Panc1 (cell line): Measurements from ENCODE around the gene LRIG3. TPM values are rescaled to one million over a fixed set of nuclear protein-coding genes. Genes with fewer than 3 reads are reported as not detected.
"Not testable (repeated sequence)": the region's sequence is repeated elsewhere in the genome, so short reads cannot be mapped to it uniquely, and the experiment has no call there.

Experiments used
- ATAC-seq: fragments of 200-7000 bp; cut with Tn5 transposase; 2 replicates; pipeline ENCODE4 v1.9.1; 2020; ENCODE audit warnings: mild to moderate bottlenecking, moderate library complexity
- BruUV-seq: library from RNA; stranded (reverse); fragments of 400-500 nt; replicated peaks from 2 replicates; lab custom pipeline; 2021; lab: Mats Ljungman, UMichigan
- CTCF ChIA-PET: fragments of 300-600 bp; sonication (Branson Sonifier 250); formaldehyde crosslinking; loops from one replicate; lab custom pipeline; 2022; ENCODE audit warnings: antibody characterized with exemption; lab: Charles Lee
- POLR2A ChIA-PET: fragments of 300-600 bp; sonication (Branson Sonifier 250); formaldehyde crosslinking; loops from one replicate; lab custom pipeline; 2022; ENCODE audit warnings: antibody characterized with exemption; lab: Charles Lee
- DNase-seq: peaks from one replicate; pipeline ENCODE4 v3.0.0-alpha.2; 2010; ENCODE audit warnings: low read depth, low spot score
- H3K27ac ChIP-seq: 2 replicates; pipeline ENCODE4 v1.5.1; 2011; ENCODE audit warnings: mild to moderate bottlenecking, low read length, inconsistent platforms
- H3K27me3 ChIP-seq: fragments of 200-500 bp; sonication (Bioruptor generic); 2 replicates; pipeline ENCODE4 v1.6.0; 2014; ENCODE audit warnings: low read length, inconsistent platforms; ENCODE audit not compliant: control insufficient read depth, insufficient read depth
- H3K36me3 ChIP-seq: fragments of 200-500 bp; sonication (Bioruptor generic); 2 replicates; pipeline ENCODE4 v1.5.1; 2014; ENCODE audit warnings: inconsistent platforms, mild to moderate bottlenecking, low read length, moderate library complexity; ENCODE audit not compliant: control insufficient read depth, insufficient read depth
- H3K4me1 ChIP-seq: 2 replicates; pipeline ENCODE4 v1.5.1; 2011; ENCODE audit warnings: inconsistent platforms, mild to moderate bottlenecking, low read length, moderate library complexity; ENCODE audit not compliant: control insufficient read depth, insufficient read depth
- H3K4me3 ChIP-seq, 2 experiments: 2 replicates each; pipeline ENCODE4 v1.5.1; 2011 to 2012; ENCODE audit warnings: low read depth in 2 of 2, low read length in 2 of 2, mild to moderate bottlenecking in 2 of 2, inconsistent platforms in 1 of 2, moderate library complexity in 1 of 2
- H3K9me3 ChIP-seq: fragments of 200-500 bp; sonication (Bioruptor generic); 2 replicates; pipeline ENCODE4 v1.5.1; 2014; ENCODE audit warnings: low read depth, mild to moderate bottlenecking, inconsistent platforms, low read length, moderate library complexity; ENCODE audit not compliant: control insufficient read depth, insufficient read depth
- POLR2AphosphoS5 ChIP-seq: IDR thresholded peaks from 2 replicates; pipeline ENCODE4 v1.6.1; 2012; ENCODE audit warnings: mild to moderate bottlenecking, low read depth, low read length, moderate library complexity
- SIN3A ChIP-seq: IDR thresholded peaks from 2 replicates; pipeline ENCODE4 v1.6.1; 2012; ENCODE audit warnings: low read depth, mild to moderate bottlenecking, low read length, moderate library complexity, borderline replicate concordance; ENCODE audit not compliant: insufficient read depth
- TCF7L2 ChIP-seq: IDR thresholded peaks from 2 replicates; pipeline ENCODE4 v1.6.1; 2011; ENCODE audit warnings: mild to moderate bottlenecking, low read depth, low read length, inconsistent platforms
- in situ Hi-C: cut with HindIII; loops from 2 replicates; pipeline ENCODE4 v1.10.0; 2016; ENCODE audit warnings: low sequenced_read_pairs, low pct_unique_long_range_greater_than_20kb
- intact Hi-C: fragments of 100-400 bp; cut with micrococcal nuclease; formaldehyde crosslinking; loops from one replicate; pipeline ENCODE4 v1.10.0; 2022; ENCODE audit not compliant: unreplicated experiment
- total RNA-seq: library from RNA; stranded (reverse); gene quantifications from one replicate; pipeline ENCODE4 v1.2.1, GENCODE V29; 2021; ENCODE audit not compliant: unreplicated experiment
- TF ChIP-seq, protein P1 (sequence below), 2 experiments: IDR thresholded peaks; 2 replicates each; pipeline ENCODE4 v1.6.1; 2011 to 2012; ENCODE audit warnings: low read depth in 2 of 2, control low read depth in 1 of 2, low read length in 1 of 2, mild to moderate bottlenecking in 1 of 2, moderate library complexity in 1 of 2; ENCODE audit not compliant: insufficient read depth in 1 of 2
- TF ChIP-seq, protein P2 (sequence below): fragments of 450-650 bp; IDR thresholded peaks from 2 replicates; pipeline ENCODE4 v1.5.1; 2017; ENCODE audit warnings: mild to moderate bottlenecking

The LRIG3 gene
- total RNA-seq, 1 experiment from 2014 or later, result 12.1 TPM

DNA sequence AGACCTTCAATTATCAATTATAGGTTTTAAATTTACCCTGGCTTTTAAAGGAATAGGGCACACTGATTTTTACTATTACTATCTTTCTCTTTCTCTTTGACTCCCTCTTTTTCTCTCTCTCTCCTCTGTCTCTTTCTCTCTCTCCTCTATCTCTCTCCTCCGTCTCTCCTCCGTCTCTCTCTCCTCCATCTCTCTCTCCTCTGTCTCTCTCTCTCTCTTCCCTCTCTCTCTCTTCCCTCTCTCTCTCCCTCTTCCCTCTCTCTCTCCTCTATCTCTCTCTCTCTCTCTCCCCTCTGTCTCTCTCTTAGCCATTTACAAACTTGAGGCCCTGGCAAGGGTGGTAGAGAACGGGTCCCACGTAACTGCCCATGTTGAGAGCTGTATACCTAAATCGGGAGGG, 62.3 kb downstream of the LRIG3 start:
- DNase-seq (no peak), ATAC-seq (no peak)
- Histone ChIP-seq H3K36me3 (no peaks in the 10 kb centered on the region), H3K9me3 (no peaks in the 10 kb centered on the region), H3K27me3 (no peaks in the 10 kb centered on the region), H3K4me1 (no peaks in the 10 kb centered on the region), H3K27ac (no peak overlapping the region), H3K4me3 (no peak overlapping the region)
- BruUV-seq, result no TSS peak
- intact Hi-C loops (no loop called here), in situ Hi-C loops (no loop called here)
- TF ChIP-seq, protein P1, sequence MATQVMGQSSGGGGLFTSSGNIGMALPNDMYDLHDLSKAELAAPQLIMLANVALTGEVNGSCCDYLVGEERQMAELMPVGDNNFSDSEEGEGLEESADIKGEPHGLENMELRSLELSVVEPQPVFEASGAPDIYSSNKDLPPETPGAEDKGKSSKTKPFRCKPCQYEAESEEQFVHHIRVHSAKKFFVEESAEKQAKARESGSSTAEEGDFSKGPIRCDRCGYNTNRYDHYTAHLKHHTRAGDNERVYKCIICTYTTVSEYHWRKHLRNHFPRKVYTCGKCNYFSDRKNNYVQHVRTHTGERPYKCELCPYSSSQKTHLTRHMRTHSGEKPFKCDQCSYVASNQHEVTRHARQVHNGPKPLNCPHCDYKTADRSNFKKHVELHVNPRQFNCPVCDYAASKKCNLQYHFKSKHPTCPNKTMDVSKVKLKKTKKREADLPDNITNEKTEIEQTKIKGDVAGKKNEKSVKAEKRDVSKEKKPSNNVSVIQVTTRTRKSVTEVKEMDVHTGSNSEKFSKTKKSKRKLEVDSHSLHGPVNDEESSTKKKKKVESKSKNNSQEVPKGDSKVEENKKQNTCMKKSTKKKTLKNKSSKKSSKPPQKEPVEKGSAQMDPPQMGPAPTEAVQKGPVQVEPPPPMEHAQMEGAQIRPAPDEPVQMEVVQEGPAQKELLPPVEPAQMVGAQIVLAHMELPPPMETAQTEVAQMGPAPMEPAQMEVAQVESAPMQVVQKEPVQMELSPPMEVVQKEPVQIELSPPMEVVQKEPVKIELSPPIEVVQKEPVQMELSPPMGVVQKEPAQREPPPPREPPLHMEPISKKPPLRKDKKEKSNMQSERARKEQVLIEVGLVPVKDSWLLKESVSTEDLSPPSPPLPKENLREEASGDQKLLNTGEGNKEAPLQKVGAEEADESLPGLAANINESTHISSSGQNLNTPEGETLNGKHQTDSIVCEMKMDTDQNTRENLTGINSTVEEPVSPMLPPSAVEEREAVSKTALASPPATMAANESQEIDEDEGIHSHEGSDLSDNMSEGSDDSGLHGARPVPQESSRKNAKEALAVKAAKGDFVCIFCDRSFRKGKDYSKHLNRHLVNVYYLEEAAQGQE (IDR thresholded peaks at IDR 0.05; ENCODE audit: insufficient read depth in 1 of 2, low read depth in 2 of 2, low read length in 1 of 2), result no peak
- TF ChIP-seq TCF7L2, result no peak
- TF ChIP-seq, protein P2, sequence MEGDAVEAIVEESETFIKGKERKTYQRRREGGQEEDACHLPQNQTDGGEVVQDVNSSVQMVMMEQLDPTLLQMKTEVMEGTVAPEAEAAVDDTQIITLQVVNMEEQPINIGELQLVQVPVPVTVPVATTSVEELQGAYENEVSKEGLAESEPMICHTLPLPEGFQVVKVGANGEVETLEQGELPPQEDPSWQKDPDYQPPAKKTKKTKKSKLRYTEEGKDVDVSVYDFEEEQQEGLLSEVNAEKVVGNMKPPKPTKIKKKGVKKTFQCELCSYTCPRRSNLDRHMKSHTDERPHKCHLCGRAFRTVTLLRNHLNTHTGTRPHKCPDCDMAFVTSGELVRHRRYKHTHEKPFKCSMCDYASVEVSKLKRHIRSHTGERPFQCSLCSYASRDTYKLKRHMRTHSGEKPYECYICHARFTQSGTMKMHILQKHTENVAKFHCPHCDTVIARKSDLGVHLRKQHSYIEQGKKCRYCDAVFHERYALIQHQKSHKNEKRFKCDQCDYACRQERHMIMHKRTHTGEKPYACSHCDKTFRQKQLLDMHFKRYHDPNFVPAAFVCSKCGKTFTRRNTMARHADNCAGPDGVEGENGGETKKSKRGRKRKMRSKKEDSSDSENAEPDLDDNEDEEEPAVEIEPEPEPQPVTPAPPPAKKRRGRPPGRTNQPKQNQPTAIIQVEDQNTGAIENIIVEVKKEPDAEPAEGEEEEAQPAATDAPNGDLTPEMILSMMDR, result no peak
- no peak for TF ChIP-seq SIN3A
- TF ChIP-seq POLR2AphosphoS5, result no peak
- CTCF ChIA-PET, result no interaction called here
- POLR2A ChIA-PET, result no interaction called here

DNA sequence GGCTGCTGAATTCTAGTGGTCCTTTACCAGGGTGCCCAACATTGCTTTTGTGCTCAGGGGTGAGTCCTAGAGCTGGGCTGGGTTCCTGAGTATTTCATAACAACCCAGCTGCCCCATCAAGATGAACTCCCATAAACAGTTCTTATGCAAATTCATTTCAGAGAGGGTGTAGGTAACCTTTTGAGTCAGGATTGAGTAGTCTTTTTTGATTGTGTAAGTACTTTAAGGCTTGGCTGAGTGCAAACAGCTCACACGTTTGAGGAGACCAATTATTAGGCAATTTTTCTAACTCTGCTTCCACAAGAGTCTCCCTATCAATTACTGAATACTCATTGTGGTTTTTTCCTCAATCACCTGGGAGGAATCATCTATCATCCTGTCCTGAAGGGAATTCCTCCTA, 63.1 kb downstream of the LRIG3 start:
- H3K36me3 ChIP-seq, H3K4me3 ChIP-seq, H3K27ac ChIP-seq, POLR2A ChIA-PET, BruUV-seq, CTCF ChIA-PET, H3K9me3 ChIP-seq, ATAC-seq, in situ Hi-C loops, intact Hi-C loops, DNase-seq, H3K4me1 ChIP-seq, H3K27me3 ChIP-seq: not testable (repeated sequence)

DNA sequence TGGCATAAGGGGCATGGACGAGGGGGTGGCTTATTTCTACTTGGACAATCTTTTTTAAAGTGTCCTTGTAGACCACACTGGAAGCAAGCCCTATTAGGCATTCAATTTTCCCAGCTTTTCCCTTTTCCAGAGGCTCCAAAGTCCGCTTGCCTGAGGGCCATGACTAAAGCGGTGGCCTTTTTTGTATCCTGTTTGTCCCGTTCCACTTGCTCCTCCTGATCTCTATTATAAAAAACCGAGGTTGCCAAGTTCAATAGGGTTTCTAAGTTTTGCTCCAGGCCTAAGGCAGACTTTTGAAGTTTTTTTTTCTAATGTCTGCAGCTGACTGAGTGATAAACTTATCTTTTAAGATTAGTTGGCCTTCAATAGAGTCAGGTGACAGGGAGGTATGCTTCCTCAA, 64.7 kb downstream of the LRIG3 start:
- BruUV-seq, H3K27ac ChIP-seq, ATAC-seq, H3K36me3 ChIP-seq, intact Hi-C loops, H3K9me3 ChIP-seq, in situ Hi-C loops, H3K4me3 ChIP-seq, H3K27me3 ChIP-seq, CTCF ChIA-PET, H3K4me1 ChIP-seq, DNase-seq: not testable (repeated sequence)
- POLR2A ChIA-PET, result interaction anchor here (0.6 kb wide), 1 partner anchor 730 kb away, joined by 4 read pairs; no protein-coding TSS in a partner anchor
